ENCODE results near the gene CYB5A. TPM values are rescaled to one million over a fixed set of nuclear protein-coding genes. Genes with fewer than 3 reads are reported as not detected.

The CYB5A gene
- total RNA-seq, 4 donors from 2014 or later, result 21.4 to 29.4 (median 23.4) TPM

- intact Hi-C loops (cut with DNase I; ENCODE audit: low total_unique reads), result no loop called here
- no peaks in the 10 kb centered on the region for H3K36me3 ChIP-seq
- ATAC-seq (no peak), DNase-seq (no peak)
- TF ChIP-seq CTCF (IDR thresholded peaks at IDR 0.05 in 4 of 5, conservative IDR thresholded peaks at IDR 0.05 in 1 of 5) (no peak), POLR2A (IDR thresholded peaks at IDR 0.05) (no peak)
- no peaks in the 10 kb centered on the region for H3K27me3 ChIP-seq
- H3K27ac ChIP-seq, result no peak overlapping the region
- no peak overlapping the region for H3K4me3 ChIP-seq
- in situ Hi-C loops (cut with MboI; ENCODE audit: low sequenced_read_pairs in 4 of 4), result no loop called here
- H3K9me3 ChIP-seq, result no peaks in the 10 kb centered on the region
- no peaks in the 10 kb centered on the region for H3K4me1 ChIP-seq
Observed at GRCh38 chr18:74243127-74243526, 48.6 kb downstream of the CYB5A start.

- TF ChIP-seq POLR2A (IDR thresholded peaks at IDR 0.05) (no peak), CTCF (IDR thresholded peaks at IDR 0.05 in 4 of 5, conservative IDR thresholded peaks at IDR 0.05 in 1 of 5) (no peak)
- DNase-seq (no peak), ATAC-seq (no peak)
- no peak overlapping the region for H3K27ac ChIP-seq
- H3K4me3 ChIP-seq, result no peak overlapping the region
- no peaks in the 10 kb centered on the region for H3K27me3 ChIP-seq
- H3K4me1 ChIP-seq, result no peaks in the 10 kb centered on the region
- no peaks in the 10 kb centered on the region for H3K9me3 ChIP-seq
- intact Hi-C loops (cut with DNase I; ENCODE audit: low total_unique reads), result no loop called here
- H3K36me3 ChIP-seq, result no peaks in the 10 kb centered on the region
- in situ Hi-C loops (cut with MboI; ENCODE audit: low sequenced_read_pairs in 4 of 4), result no loop called here
Observed at GRCh38 chr18:74242438-74243096, 49.2 kb downstream of the CYB5A start.

- no peaks in the 10 kb centered on the region for H3K9me3 ChIP-seq
- in situ Hi-C loops (cut with MboI; ENCODE audit: low sequenced_read_pairs in 4 of 4) (no loop called here), intact Hi-C loops (cut with DNase I; ENCODE audit: low total_unique reads) (no loop called here)
- no peak for TF ChIP-seq POLR2A (IDR thresholded peaks at IDR 0.05)
- no peak for TF ChIP-seq CTCF (IDR thresholded peaks at IDR 0.05 in 4 of 5, conservative IDR thresholded peaks at IDR 0.05 in 1 of 5)
- H3K27ac ChIP-seq, result no peak overlapping the region
- DNase-seq (no peak), ATAC-seq (no peak)
- no peaks in the 10 kb centered on the region for H3K27me3 ChIP-seq
- H3K36me3 ChIP-seq, result no peaks in the 10 kb centered on the region
- no peaks in the 10 kb centered on the region for H3K4me1 ChIP-seq
- H3K4me3 ChIP-seq, result no peak overlapping the region
Observed at GRCh38 chr18:74241970-74242369, 49.8 kb downstream of the CYB5A start.

- H3K4me1 ChIP-seq, result no peaks in the 10 kb centered on the region
- ATAC-seq (no peak), DNase-seq (no peak)
- no peak for TF ChIP-seq CTCF (IDR thresholded peaks at IDR 0.05 in 4 of 5, conservative IDR thresholded peaks at IDR 0.05 in 1 of 5)
- no peak for TF ChIP-seq POLR2A (IDR thresholded peaks at IDR 0.05)
- no peaks in the 10 kb centered on the region for H3K9me3 ChIP-seq
- H3K27me3 ChIP-seq, result no peaks in the 10 kb centered on the region
- no peaks in the 10 kb centered on the region for H3K36me3 ChIP-seq
- no peak overlapping the region for H3K27ac ChIP-seq
- H3K4me3 ChIP-seq, result no peak overlapping the region
- intact Hi-C loops (cut with DNase I; ENCODE audit: low total_unique reads) (no loop called here), in situ Hi-C loops (cut with MboI; ENCODE audit: low sequenced_read_pairs in 4 of 4) (no loop called here)
Observed at GRCh38 chr18:74241426-74241825, 50.3 kb downstream of the CYB5A start.

- in situ Hi-C loops (cut with MboI; ENCODE audit: low sequenced_read_pairs in 4 of 4), result no loop called here
- no peak for ATAC-seq
Observed at GRCh38 chr18:74239567-74239966, 52.2 kb downstream of the CYB5A start.

More at GRCh38 chr18:74239567-74239966, 52.2 kb downstream of the CYB5A start:
- H3K9me3 ChIP-seq, result no peaks in the 10 kb centered on the region
- H3K36me3 ChIP-seq, result no peaks in the 10 kb centered on the region
- intact Hi-C loops (cut with DNase I; ENCODE audit: low total_unique reads), result no loop called here
- no peak overlapping the region for H3K4me3 ChIP-seq
- no peaks in the 10 kb centered on the region for H3K27me3 ChIP-seq
- TF ChIP-seq CTCF (IDR thresholded peaks at IDR 0.05 in 4 of 5, conservative IDR thresholded peaks at IDR 0.05 in 1 of 5) (no peak), POLR2A (IDR thresholded peaks at IDR 0.05) (no peak)
- DNase-seq, result no peak
- H3K27ac ChIP-seq, result no peak overlapping the region
- H3K4me1 ChIP-seq, result no peaks in the 10 kb centered on the region

Data from gastrocnemius medialis (tissue), 4 donors.